ENCODE results near the gene SPDYC.

SPDYC gene

DNA sequence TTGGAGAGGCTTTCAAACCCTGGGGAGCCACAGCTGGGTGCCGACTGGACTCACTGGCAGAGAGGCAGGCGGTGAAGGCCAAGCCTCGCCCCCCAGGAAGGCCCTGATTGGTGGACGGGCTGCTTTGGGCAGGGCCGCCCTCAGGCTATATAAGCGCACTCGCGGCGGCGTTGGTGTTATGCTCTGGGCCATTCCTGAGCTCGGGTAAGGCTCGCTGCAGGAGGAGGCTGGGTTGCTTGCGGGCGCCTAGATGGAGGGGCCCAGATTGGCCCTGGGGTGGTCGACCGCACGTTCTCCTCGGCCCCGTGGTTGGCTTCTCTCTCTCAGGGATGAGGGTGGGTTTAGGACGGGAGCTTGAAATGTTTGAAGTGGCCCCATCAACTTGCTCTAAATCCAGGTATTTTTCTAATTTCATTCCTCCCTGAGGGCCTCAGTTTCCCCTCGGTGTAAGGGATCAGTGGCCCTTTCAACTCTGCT, at the start of gene SPDYC:
TSS of gene SPDYC (plus strand) at position 176 of the 477 bp plus-strand sequence. CDS start 1,125 bp downstream, outside the sequence.
- DNase-seq (ENCODE audit: extremely low read depth, low read depth), result no peak
- no peak for TF ChIP-seq CTCF (IDR thresholded peaks at IDR 0.05; ENCODE audit: low read depth, low read length)

GRCh38 chr11:65120831-65121230, 49.2 kb upstream of the SPDYC start:
- no peak for TF ChIP-seq CTCF (IDR thresholded peaks at IDR 0.05; ENCODE audit: low read depth, low read length)
- no peak for DNase-seq (ENCODE audit: extremely low read depth, low read depth)

GRCh38 chr11:65121447-65121864, 48.6 kb upstream of the SPDYC start:
- no peak for DNase-seq (ENCODE audit: extremely low read depth, low read depth)
- TF ChIP-seq CTCF (IDR thresholded peaks at IDR 0.05; ENCODE audit: low read depth, low read length), result no peak

DNA sequence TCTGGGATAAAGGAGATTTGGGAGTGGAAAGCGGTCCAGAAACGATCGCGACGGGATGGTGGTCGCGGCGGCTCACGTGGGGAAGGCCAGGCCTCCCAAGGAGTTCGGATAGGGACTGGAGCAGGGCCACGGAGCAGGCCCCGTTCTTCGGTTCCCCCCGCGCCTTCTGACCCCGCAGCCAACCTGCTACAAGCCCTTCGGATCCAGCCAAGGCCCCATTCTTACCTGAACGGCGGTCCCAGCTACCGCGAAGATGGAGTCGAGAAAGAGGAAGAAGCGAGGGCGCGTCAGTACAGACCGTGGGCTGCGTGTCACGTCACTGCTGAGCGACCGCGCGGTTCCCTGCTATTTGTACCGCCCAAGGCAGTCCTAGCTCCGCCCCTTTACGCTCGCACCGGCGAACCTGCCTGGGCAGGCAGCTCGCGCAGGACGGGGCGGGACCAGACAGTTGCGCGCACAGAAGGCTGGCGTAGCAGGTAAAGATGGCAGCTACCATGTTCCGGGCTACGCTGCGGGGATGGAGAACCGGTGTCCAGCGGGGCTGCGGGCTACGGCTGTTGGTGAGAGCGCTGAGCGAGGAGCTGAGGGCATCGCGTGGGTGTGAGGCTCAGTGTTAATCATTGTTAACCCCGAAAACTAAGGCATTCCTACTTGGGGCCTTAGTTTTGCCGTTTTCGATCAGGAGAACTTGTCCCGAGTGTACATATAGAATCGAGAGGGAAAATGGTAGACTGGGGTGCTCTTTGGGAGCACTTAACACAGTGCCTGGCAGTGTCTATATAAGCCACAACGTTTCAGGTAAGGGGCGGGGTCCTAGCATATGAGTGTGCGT, 48.0 kb upstream of the SPDYC start, which contains the start of the genes FAU and MRPL49:
TSS of gene FAU (minus strand) at position 270 of the 832 bp plus-strand sequence. CDS start 321 bp downstream, outside the sequence.
TSS of gene MRPL49 (plus strand) at position 457 of the 832 bp plus-strand sequence. CDS start at position 483, 26 bp downstream.
- DNase-seq (ENCODE audit: extremely low read depth, low read depth), result peak; percentile 88
- no peak for TF ChIP-seq CTCF (IDR thresholded peaks at IDR 0.05; ENCODE audit: low read depth, low read length)

DNA sequence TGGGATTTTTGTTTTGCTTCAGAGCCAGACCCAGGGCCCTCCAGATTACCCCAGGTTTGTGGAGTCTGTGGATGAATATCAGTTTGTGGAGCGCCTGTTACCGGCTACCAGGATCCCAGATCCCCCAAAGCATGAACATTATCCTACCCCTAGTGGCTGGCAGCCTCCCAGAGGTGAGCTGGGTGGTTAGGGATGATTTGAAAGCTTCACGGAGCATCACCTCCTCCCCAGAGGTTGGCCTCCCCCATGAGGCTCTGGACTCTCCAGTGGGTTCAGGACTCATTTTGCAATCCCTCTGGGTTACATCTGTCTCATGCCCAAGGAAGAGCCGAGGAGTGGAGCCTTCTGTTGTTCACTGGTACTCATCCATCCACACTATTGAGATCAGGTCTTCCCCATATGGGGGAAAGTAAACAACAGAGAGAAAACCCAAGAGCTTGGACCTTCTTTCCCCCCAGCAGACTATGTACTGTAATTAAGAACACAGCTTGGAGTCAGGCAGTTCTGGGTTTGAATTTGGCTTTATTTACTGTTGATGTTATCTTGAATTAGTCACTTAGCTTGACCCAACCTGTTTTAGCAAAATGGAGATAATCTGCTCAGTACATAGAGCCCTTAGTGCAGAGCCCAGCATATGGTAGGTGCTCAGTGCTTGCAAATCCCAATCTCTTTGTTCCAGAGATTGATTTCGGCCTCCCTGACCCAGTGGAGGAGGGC, 45.4 kb upstream of the SPDYC start:
- no peak for DNase-seq (ENCODE audit: extremely low read depth, low read depth)
- no peak for TF ChIP-seq CTCF (IDR thresholded peaks at IDR 0.05; ENCODE audit: low read depth, low read length)

DNA sequence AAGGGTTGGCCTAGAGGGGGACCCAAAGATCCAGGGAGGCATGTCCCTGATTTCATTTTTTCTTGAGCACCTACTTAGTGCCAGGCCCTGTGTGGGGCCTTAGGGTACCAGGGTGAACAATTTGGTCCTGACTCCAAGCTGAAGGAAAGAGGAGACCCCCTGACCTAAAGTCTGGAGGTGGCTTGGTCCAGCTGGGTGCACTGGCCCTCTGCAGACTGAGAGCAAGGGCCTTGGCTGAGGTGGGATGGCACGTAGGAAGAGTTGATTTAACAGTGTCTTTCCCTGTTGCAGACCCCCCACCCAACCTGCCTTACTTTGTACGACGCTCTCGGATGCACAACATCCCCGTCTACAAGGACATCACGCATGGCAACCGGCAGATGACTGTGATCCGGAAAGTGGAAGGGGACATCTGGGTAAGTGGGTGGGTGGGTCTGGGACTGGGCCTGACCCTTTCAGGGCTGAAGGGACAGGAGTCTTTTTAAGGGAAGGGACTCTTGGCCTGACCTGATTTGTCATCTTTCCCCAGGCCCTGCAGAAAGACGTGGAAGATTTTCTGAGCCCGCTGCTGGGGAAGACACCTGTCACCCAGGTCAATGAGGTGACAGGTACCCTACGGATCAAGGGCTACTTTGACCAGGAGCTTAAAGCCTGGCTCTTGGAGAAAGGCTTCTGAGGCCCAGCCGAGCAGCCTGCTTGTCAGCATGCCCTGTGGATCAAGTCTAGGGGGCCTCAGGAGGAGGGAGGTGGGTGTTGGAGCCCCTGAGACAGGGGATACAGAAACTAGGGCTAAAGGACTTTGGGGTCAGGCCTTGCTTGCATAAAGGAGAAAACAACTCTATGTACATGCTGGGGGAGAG, 44.6 kb upstream of the SPDYC start:
- TF ChIP-seq CTCF (IDR thresholded peaks at IDR 0.05; ENCODE audit: low read depth, low read length), result no peak

More for the DNA sequence above, 44.6 kb upstream of the SPDYC start:
- no peak for DNase-seq (ENCODE audit: extremely low read depth, low read depth)
